ENCODE data around the gene SVIL.
"Not testable (repeated sequence)": the region's sequence is repeated elsewhere in the genome, so short reads cannot be mapped to it uniquely, and the experiment has no call there.

GRCh38 chr10:29563006-29563405 lies 71.8 kb downstream of the SVIL start:
- not testable (repeated sequence) for TF ChIP-seq CTCF (IDR thresholded peaks at IDR 0.05); EZH2 (IDR thresholded peaks at IDR 0.05; ENCODE audit: borderline replicate concordance, insufficient read depth, low read depth, low read length, poor library complexity, severe bottlenecking)
